GM12892 (cell line): ENCODE data around the gene EEF1AKMT4.

Source experiments
- POLR2A ChIP-seq: IDR thresholded peaks from 2 replicates; pipeline ENCODE4 v1.6.1; 2011; ENCODE audit warnings: low read depth, low read length, control low read depth
- POLR2AphosphoS5 ChIP-seq: IDR thresholded peaks from 2 replicates; pipeline ENCODE4 v1.6.1; 2011; ENCODE audit warnings: low read depth, low read length, control low read depth
- TAF1 ChIP-seq: IDR thresholded peaks from 2 replicates; pipeline ENCODE4 v1.6.1; 2011; ENCODE audit warnings: low read depth, mild to moderate bottlenecking, control low read depth, low read length, borderline replicate concordance

DNA sequence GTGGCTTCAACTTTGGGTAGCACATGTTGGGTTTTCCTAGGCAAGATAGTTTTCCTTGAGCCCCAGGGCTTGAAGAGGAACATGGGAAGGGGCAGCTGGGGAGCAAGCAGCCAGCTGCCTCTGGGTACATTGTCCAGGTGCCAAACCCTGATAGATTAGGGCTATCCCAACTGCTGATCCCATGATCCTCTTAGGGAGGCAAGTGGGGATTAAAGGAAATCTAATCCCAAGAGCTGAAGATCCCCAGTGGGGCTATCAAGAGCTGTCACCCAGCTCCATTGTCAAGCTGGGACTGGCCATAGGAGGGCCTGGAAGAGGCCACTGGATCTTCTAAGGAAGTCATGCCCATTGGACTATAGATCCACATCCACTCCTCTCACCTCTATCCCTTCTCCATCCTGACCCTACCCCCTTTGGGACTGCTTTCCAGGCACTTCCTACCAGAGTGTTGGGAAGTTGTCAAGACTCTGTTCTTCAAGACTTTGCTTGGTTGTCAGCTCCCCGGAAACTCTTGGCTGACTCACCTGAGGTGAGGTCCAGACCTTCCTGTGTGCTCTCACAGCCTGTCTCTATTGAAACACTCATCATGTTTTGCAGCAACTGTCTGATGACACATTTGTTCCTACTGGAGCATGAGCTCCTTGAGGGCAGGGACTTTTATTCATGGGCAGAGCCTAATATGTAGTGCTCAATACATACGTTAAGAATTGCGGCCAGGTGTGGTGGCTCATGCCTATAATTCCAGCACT, 6.0 kb downstream of the EEF1AKMT4 start:
- TF ChIP-seq POLR2AphosphoS5 = no peak
- no peak for TF ChIP-seq POLR2A
- TF ChIP-seq TAF1 = no peak
